GM23248 (cell line): ENCODE results near the gene TTC28. TPM values are rescaled to one million over a fixed set of nuclear protein-coding genes. Genes with fewer than 3 reads are reported as not detected.

Source experiments
- DNase-seq: peaks from one replicate; pipeline ENCODE4 v3.0.0-alpha.2; 2015
- H2AFZ ChIP-seq: fragments of 200-600 bp; sonication (generic); 2 replicates; pipeline ENCODE4 v1.6.1; 2016; ENCODE audit warnings: antibody characterized with exemption
- H3F3A ChIP-seq: fragments of 200-600 bp; sonication (generic); 2 replicates; pipeline ENCODE4 v1.6.1; 2016; ENCODE audit warnings: mild to moderate bottlenecking, antibody characterized with exemption, mixed run types; ENCODE audit not compliant: insufficient read depth
- H3K27ac ChIP-seq: fragments of 200-600 bp; sonication (generic); 2 replicates; pipeline ENCODE4 v1.5.1; 2016; ENCODE audit warnings: mild to moderate bottlenecking
- H3K27me3 ChIP-seq: fragments of 200-600 bp; sonication (generic); replicated peaks from 2 replicates; pipeline ENCODE4 v1.6.1; 2016; ENCODE audit warnings: mild to moderate bottlenecking; ENCODE audit not compliant: insufficient read depth
- H3K36me3 ChIP-seq: fragments of 200-600 bp; sonication (generic); 2 replicates; pipeline ENCODE4 v1.6.1; 2016; ENCODE audit warnings: low read depth, mild to moderate bottlenecking
- H3K4me1 ChIP-seq: fragments of 200-600 bp; sonication (generic); 2 replicates; pipeline ENCODE4 v1.6.1; 2016; ENCODE audit warnings: mild to moderate bottlenecking; ENCODE audit not compliant: insufficient read depth
- H3K4me2 ChIP-seq: fragments of 200-600 bp; sonication (generic); one replicate; pipeline ENCODE4 v1.6.1; 2016; ENCODE audit warnings: mild to moderate bottlenecking; ENCODE audit not compliant: unreplicated experiment
- H3K4me3 ChIP-seq: fragments of 200-600 bp; sonication (generic); 2 replicates; pipeline ENCODE4 v1.5.1; 2016; ENCODE audit warnings: mild to moderate bottlenecking
- H3K79me2 ChIP-seq: fragments of 200-600 bp; sonication (generic); 2 replicates; pipeline ENCODE4 v1.6.1; 2016; ENCODE audit warnings: mild to moderate bottlenecking; ENCODE audit not compliant: insufficient read depth
- H3K9ac ChIP-seq: fragments of 200-600 bp; sonication (generic); 2 replicates; pipeline ENCODE4 v1.6.1; 2016; ENCODE audit warnings: mild to moderate bottlenecking
- H3K9me2 ChIP-seq: fragments of 200-600 bp; sonication (generic); 2 replicates; pipeline ENCODE4 v1.6.1; 2016; ENCODE audit warnings: mixed run types, mild to moderate bottlenecking, moderate library complexity; ENCODE audit not compliant: insufficient read depth
- H3K9me3 ChIP-seq: fragments of 200-600 bp; sonication (generic); one replicate; pipeline ENCODE4 v1.6.1; 2017; ENCODE audit warnings: low read depth
- H4K20me1 ChIP-seq: fragments of 200-600 bp; sonication (generic); 2 replicates; pipeline ENCODE4 v1.6.0; 2016; ENCODE audit not compliant: insufficient read depth
- EZH2 ChIP-seq: fragments of 200-600 bp; sonication (generic); IDR thresholded peaks from 2 replicates; pipeline ENCODE4 v1.6.1; 2018; ENCODE audit warnings: antibody characterized with exemption, mild to moderate bottlenecking; ENCODE audit not compliant: insufficient read depth, poor library complexity, severe bottlenecking
- EZH2phosphoT487 ChIP-seq: fragments of 200-600 bp; sonication (generic); IDR thresholded peaks from 2 replicates; pipeline ENCODE4 v1.6.1; 2018; ENCODE audit warnings: antibody characterized with exemption, moderate library complexity, mild to moderate bottlenecking, low read depth; ENCODE audit not compliant: insufficient read depth
- WGBS, 2 experiments: methylation state at CpG; one replicate each; pipeline ENCODE4 v1.1.6; 2015 to 2017; ENCODE audit warnings: low lambda C conversion rate in 2 of 2, low coverage in 1 of 2; ENCODE audit errors: missing lambda C conversion rate in 2 of 2; 5-methylcytosine and 5-hydroxymethylcytosine counted together
- in situ Hi-C: fragments of 300-500 bp; cut with MboI; formaldehyde crosslinking; loops from 2 replicates; pipeline ENCODE4 v1.15.0; 2020
- polyA plus RNA-seq: library from polyadenylated mRNA; unstranded; fragments of >200 nt; fragmentation: Nextera tagmentation; extraction: Ambion mirVana; gene quantifications from 2 replicates; pipeline ENCODE4 v1.2.1, GENCODE V29; 2016
- total RNA-seq: library from RNA; depleted of rRNA; stranded (reverse); fragments of >200 nt; shearing (Covaris generic); gene quantifications from 2 replicates; pipeline ENCODE4 v1.2.3, GENCODE V29; 2014

The TTC28 gene
- total and polyA plus RNA-seq, 2 experiments from 2014 or later, result 12.5 to 41.9 TPM

GRCh38 chr22:28051091-28051786 is 628.4 kb downstream of the TTC28 start:
- H2AFZ ChIP-seq, result no peak overlapping the region
- H3K9ac ChIP-seq, result no peak overlapping the region
- WGBS, 2 experiments, result 77 to 79% methylated on average over 7 of the region's 7 CpGs
- in situ Hi-C loops, result loop anchor here (10.0 kb wide), 2 partner anchors 384 to 534 kb away; no protein-coding TSS in a partner anchor
- no peak for DNase-seq
- no peaks in the 10 kb centered on the region for H3K36me3 ChIP-seq
- H3K4me2 ChIP-seq, result no peak overlapping the region
- H3K4me1 ChIP-seq, result peaks cover 17% of the 10 kb centered on the region
- no peak overlapping the region for H3K4me3 ChIP-seq
- H3K79me2 ChIP-seq, result no peaks in the 10 kb centered on the region
- H3K27ac ChIP-seq, result no peak overlapping the region
- TF ChIP-seq EZH2 (no peak), EZH2phosphoT487 (no peak)
- no peaks in the 10 kb centered on the region for H3K9me3 ChIP-seq
- no peaks in the 10 kb centered on the region for H3K9me2 ChIP-seq
- H3F3A ChIP-seq, result no peaks in the 10 kb centered on the region
- H4K20me1 ChIP-seq, result no peaks in the 10 kb centered on the region
- no peaks in the 10 kb centered on the region for H3K27me3 ChIP-seq

GRCh38 chr22:28048529-28048928 is 631.1 kb downstream of the TTC28 start:
- H3K4me2 ChIP-seq, result no peak overlapping the region
- H3K27me3 ChIP-seq, result no peaks in the 10 kb centered on the region
- H2AFZ ChIP-seq, result no peak overlapping the region
- no peak overlapping the region for H3K4me3 ChIP-seq
- H3K36me3 ChIP-seq, result no peaks in the 10 kb centered on the region
- TF ChIP-seq EZH2phosphoT487 (no peak), EZH2 (no peak)
- H3K9me3 ChIP-seq, result no peaks in the 10 kb centered on the region
- no peaks in the 10 kb centered on the region for H3K9me2 ChIP-seq
- no peaks in the 10 kb centered on the region for H3F3A ChIP-seq
- 39 to 44% methylated on average over 2 of the region's 2 CpGs for WGBS, 2 experiments
- no peaks in the 10 kb centered on the region for H4K20me1 ChIP-seq
- no peaks in the 10 kb centered on the region for H3K79me2 ChIP-seq
- no peak for DNase-seq
- H3K4me1 ChIP-seq, result peaks cover 9% of the 10 kb centered on the region
- H3K9ac ChIP-seq, result no peak overlapping the region
- in situ Hi-C loops, result no loop called here
- no peak overlapping the region for H3K27ac ChIP-seq

- TF ChIP-seq EZH2phosphoT487, result no peak
- no peak for TF ChIP-seq EZH2
- Histone ChIP-seq H3K9ac (no peak overlapping the region), H3K27ac (no peak overlapping the region), H4K20me1 (no peaks in the 10 kb centered on the region), H3K9me3 (no peaks in the 10 kb centered on the region), H3K4me2 (no peak overlapping the region), H3K9me2 (no peaks in the 10 kb centered on the region), H3K36me3 (no peaks in the 10 kb centered on the region), H2AFZ (no peak overlapping the region), H3F3A (no peaks in the 10 kb centered on the region), H3K4me1 (peaks cover 3% of the 10 kb centered on the region; the same call in 1 of the 2 replicates), H3K4me3 (no peak overlapping the region), H3K79me2 (no peaks in the 10 kb centered on the region), H3K27me3 (no peaks in the 10 kb centered on the region)
- 85 to 92% methylated on average over 1 of the region's 1 CpG for WGBS, 2 experiments
- in situ Hi-C loops, result no loop called here
- DNase-seq, result no peak
These were observed 631.9 kb downstream of the TTC28 start for GRCh38 chr22:28047740-28048139.

- TF ChIP-seq EZH2phosphoT487, result no peak
- Histone ChIP-seq H3K27ac (no peak overlapping the region), H2AFZ (no peak overlapping the region), H3K79me2 (no peaks in the 10 kb centered on the region), H3F3A (no peaks in the 10 kb centered on the region), H3K4me2 (no peak overlapping the region), H4K20me1 (no peaks in the 10 kb centered on the region), H3K4me1 (no peaks in the 10 kb centered on the region), H3K9me3 (no peaks in the 10 kb centered on the region), H3K9ac (no peak overlapping the region), H3K9me2 (no peaks in the 10 kb centered on the region), H3K36me3 (no peaks in the 10 kb centered on the region), H3K4me3 (no peak overlapping the region), H3K27me3 (no peaks in the 10 kb centered on the region)
- in situ Hi-C loops, result no loop called here
- DNase-seq, result no peak
These were observed 633.5 kb downstream of the TTC28 start for GRCh38 chr22:28046100-28046499.

GRCh38 chr22:28044546-28045173 is 635.0 kb downstream of the TTC28 start:
- Histone ChIP-seq H3K27ac (no peak overlapping the region), H3K4me3 (no peak overlapping the region), H3K9me3 (no peaks in the 10 kb centered on the region), H3K9me2 (no peaks in the 10 kb centered on the region), H3K36me3 (no peaks in the 10 kb centered on the region), H4K20me1 (no peaks in the 10 kb centered on the region), H3K4me2 (no peak overlapping the region), H3K9ac (no peak overlapping the region), H3K27me3 (no peaks in the 10 kb centered on the region), H3F3A (no peaks in the 10 kb centered on the region), H2AFZ (no peak overlapping the region), H3K79me2 (no peaks in the 10 kb centered on the region), H3K4me1 (no peaks in the 10 kb centered on the region)
- in situ Hi-C loops, result no loop called here
- TF ChIP-seq EZH2phosphoT487 (no peak), EZH2 (no peak)
- DNase-seq, result no peak
- 91 to 94% methylated on average over 7 of the region's 7 CpGs for WGBS, 2 experiments
